Dermis microvascular lymphatic vessel endothelial cell (primary cell): Measurements from ENCODE around the gene PRKN. TPM values are rescaled to one million over a fixed set of nuclear protein-coding genes. Genes with fewer than 3 reads are reported as not detected.
"Not testable (repeated sequence)": the region's sequence is repeated elsewhere in the genome, so short reads cannot be mapped to it uniquely, and the experiment has no call there.

ENCODE experiments used
- DNase-seq, 2 donors: peaks; one replicate each; pipeline versions ENCODE4 v3.0.0 to v3.0.0-alpha.2; 2010; ENCODE audit warnings: low read depth in 2 of 2
- total RNA-seq: library from RNA; depleted of rRNA; stranded (reverse); fragments of >200 nt; gene quantifications from 2 replicates; pipeline ENCODE4 v1.2.1, GENCODE V29; 2014

Gene PRKN
- total RNA-seq, 1 donor from 2014 or later = 0.39 TPM

DNA sequence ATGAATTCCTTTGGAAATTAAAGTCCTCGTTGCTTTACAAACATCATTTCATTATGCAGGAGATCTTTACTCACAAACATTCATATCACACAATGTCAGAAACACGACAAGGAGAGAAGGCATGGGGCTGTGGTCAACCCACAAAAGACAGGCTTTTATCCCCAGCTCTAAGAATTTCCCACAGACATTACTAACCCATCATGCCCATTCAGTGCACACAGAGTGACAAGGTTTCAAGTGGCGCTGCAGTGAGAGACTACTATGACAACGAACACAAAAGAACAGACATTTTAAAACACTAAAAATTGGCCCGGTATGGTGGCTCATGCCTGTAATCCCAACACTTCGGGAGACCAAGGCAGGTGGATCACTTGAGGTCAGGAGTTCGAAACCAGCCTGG lies 873.9 kb downstream of the PRKN start:
- DNase-seq = no peak

DNA sequence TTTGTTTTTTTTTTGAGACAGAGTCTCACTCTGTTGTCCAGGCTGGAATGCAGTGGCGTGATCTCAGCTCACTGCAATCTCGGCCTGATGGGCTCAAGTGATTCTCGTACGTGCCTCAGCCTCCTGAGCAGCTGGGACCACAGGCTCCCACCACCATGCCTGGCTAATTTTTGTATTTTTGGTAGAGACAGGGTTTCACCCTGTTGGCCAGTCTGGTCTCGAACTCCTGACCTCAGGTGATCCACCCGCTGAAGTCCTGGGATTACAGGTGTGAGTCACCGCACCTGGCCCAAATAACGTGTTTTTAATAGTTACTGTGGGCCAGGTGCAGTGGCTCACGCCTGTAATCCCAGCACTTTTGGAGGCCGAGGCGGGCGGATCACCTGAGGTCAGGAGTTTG lies 876.1 kb downstream of the PRKN start:
- not testable (repeated sequence) for DNase-seq

DNA sequence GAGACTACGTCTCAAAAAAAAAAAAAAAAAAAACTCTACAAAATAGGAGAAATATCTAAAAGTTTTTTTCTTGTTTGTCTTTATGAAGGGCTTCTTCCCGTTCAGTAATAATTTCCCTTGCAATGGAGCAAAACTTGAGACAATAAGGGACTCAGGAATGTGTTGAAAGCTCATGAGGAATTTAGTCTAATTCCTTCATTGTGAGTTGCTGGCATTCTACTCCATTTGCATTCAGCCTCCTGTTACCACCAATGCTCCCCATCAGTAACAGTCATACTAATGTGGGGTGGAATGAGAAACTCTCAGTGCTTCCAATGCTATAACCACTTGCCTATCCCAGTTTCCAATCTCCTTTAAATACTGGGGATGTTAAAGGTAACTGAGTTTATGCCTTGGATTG lies 877.0 kb downstream of the PRKN start:
- DNase-seq = no peak

DNA sequence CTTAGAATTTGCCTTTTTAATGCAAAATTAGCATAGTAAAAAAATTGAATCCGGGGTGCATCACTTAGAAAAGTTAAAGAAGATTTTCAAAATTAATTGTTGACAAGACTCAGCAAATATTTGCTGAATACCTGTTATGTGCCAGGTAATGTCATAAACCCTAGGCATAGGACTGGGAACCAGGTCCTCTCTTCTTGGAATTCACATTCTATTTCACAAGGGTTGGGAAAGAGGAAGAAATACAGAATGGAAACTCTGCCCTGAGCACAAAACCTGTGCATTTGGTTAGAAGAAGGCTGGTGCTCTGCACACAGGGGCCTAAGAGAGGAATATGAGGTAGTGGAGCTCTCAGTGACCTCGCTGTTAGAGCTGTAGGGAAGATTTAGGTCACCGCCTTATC lies 879.9 kb downstream of the PRKN start:
- no peak for DNase-seq

DNA sequence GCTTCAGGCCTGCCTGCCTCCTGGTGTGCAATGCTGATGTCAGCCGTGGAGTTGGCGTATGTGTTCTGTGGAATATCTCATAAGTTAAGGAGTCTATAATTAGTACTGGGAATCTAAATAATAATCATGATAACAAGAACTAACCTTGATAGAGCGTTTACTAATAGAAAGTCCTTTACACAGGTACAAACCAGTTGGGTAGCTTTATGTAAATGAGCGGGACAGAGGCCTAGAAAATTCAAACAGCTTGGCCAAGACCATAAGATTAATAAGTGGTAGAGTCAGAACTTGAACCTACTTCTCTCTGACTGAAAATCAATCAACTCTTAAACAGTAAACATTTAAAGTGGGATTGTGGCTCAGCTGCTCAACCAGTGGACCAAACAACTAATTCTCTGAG lies 882.8 kb downstream of the PRKN start:
- no peak for DNase-seq

- no peak for DNase-seq
These were observed 884.5 kb downstream of the PRKN start for GRCh38 chr6:161843066-161843465.

DNA sequence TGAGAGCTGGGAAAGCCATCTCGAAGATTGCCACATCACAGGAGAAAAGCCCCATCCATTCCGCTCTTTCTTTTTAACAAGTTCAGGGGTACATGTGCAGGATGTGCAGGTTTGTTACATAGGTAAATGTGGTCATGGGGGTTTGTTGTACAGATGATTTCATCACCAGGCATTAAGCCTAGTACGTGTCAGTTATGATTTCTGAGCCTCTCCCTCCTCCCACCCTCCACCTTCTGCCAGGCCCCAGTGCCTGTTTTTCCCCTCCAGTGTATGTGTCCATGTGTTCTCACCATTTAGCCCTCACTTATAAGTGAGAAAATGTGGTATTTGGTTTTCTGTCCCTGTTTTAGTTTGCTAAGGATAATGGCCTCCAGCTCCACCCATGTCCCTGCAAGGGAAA lies 887.2 kb downstream of the PRKN start:
- no peak for DNase-seq

DNA sequence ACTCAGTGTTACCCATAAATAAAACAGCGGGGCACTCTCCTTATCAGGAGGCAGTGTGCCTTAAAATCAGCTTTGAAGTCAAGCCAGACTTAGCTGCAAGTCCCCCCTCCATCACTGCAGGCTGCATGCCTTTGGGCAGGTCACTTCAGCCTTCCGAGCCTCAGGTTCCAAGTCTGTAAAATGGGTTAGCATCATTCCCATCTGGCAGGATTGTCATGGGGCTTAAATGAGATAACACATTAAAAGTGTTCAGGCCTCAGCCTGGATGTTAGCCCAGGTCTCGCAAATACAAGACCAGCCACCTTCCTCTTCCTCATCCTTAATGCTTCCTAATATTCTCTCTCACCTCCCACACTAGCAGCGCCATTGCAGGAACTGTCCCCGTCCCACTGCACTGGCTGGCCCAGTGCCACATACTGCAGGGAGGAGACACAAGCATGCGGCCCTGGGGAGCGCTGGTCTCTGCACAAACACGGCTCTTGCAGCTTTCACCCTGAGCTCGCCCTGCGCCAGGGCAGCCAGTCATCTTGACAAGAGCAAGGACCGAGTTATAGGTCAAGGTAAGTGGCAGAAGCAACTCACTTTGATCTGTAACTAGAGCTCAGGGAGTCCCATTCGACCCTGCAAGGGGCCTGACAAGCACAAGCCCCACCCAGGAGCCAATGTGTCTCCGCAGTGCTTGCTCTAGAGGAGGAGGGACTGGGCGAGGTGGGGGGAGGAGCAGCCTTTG lies 889.1 kb downstream of the PRKN start:
- no peak for DNase-seq

GRCh38 chr6:161837854-161838253 lies 889.7 kb downstream of the PRKN start:
- DNase-seq = no peak

DNA sequence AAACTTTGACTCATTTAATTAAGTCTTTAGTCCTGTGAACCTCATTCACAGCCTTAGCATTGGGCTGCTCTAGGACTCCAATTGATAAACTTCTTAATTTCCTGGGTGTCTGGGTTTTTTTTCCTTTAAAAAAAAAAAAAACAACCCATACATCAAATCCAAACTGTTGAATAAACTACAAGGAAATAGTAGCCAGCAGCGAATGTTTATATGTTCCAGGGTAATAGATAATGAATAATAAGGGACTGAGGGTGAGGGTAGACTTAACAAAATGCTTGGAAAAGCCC lies 890.2 kb downstream of the PRKN start:
- DNase-seq = no peak

GRCh38 chr6:161836643-161837448 lies 890.7 kb downstream of the PRKN start:
- no peak for DNase-seq

GRCh38 chr6:161835500-161836215 lies 891.9 kb downstream of the PRKN start:
- DNase-seq = no peak

- DNase-seq = no peak
These were observed 893.1 kb downstream of the PRKN start for GRCh38 chr6:161834426-161834825.

GRCh38 chr6:161833099-161833860 lies 894.3 kb downstream of the PRKN start:
- DNase-seq = no peak

DNA sequence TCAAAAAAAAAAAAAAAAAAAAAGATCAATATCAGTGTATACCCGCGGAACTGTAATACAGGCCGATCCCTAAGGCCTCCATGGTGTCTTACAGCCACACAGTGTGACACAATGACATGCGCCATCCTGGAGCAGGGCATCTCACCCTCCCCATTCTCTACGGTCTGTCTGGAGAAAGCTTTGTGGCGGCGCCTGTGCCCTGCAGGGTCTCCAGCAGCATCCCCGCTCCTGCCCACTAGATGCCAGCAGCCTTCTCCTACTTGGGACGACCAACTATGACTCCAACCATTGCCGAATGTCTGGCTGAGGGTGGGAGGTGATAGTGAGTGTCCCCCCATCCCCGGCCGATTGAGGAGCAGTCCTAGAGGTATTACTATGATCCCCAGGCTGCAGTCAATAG lies 894.9 kb downstream of the PRKN start:
- DNase-seq = no peak

GRCh38 chr6:161830866-161831616 lies 896.5 kb downstream of the PRKN start:
- no peak for DNase-seq

DNA sequence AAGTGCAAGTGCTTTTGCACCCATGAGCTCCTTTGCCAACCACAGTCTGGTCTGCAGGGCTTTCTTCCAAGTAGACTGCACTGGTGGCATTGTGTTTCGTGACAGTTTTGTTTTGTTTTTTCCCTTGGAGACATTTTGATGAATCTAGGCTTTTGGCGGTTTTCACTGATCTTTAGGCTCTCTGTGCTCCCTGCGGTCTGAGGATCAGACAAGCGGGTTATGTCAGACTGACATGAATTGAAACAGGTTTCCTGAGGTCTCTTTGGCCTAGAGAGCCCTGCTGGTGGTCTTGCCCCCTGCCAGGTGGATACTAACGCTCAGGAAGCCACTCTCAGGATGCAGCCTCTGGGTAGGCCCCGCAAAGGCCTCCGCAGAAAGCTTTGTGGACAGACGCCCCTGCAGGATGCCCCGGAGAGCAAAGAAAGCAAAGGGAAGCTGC lies 898.3 kb downstream of the PRKN start:
- DNase-seq = no peak

DNA sequence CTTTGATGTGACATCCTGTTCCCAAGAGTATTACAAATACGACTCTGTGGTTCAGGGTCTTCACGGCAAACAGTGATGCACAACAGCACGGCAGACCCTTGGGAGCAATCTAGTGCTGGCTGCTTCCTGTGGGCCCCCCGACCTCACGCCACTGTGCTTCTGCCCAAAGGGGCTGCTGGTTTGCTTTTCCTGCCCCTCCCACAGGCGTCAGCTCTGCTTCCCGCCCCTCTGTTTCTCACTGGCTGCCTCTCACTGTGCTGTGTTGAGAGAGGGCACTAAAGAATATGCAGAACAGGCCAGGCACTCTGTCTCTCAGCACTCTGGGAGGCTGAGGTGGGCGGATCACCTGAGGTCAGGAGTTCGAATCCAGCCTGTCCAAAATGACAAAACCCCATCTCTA lies 899.2 kb downstream of the PRKN start:
- no peak for DNase-seq

DNA sequence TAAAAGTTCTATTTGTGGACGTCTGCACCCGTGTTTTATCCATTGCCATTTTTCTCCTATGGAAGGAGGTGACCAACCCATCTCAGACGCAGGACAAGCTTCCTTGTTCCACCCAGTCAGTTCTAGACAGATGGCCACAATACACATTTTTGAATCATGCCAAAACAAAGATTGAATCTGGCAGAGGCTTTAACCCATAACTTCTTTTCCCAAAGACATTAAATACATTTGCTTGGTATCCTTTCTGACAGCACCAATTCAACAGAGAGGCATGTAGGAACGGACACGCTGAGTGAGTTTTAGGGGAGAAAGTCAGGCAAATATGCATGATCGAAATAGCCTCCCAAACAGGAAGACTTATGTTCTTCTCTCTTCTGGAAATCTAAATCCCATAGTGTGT lies 901.1 kb downstream of the PRKN start:
- no peak for DNase-seq

GRCh38 chr6:161822204-161822603 lies 905.4 kb downstream of the PRKN start:
- DNase-seq = not testable (repeated sequence)

GRCh38 chr6:161817881-161818280 lies 909.7 kb downstream of the PRKN start:
- no peak for DNase-seq
